ENCODE measurements around the gene NSG1. TPM values are rescaled to one million over a fixed set of nuclear protein-coding genes. Genes with fewer than 3 reads are reported as not detected.

NSG1 gene
- total RNA-seq, 2 donors from 2014 or later: 14.4 to 19.6 TPM

GRCh38 chr4:4377732-4378460, 9.0 kb upstream of the NSG1 start:
- Histone ChIP-seq H3K36me3 (no peaks in the 10 kb centered on the region), H3K27me3 (no peaks in the 10 kb centered on the region), H3K27ac (no peak overlapping the region), H3K4me3 (no peak overlapping the region), H3K9me3 (peaks cover 0 to 6% of the 10 kb centered on the region in 2 donors), H3K4me1 (peaks cover 0 to 2% of the 10 kb centered on the region in 2 donors)
- DNase-seq (ENCODE audit: low spot score): no peak
- no peak for TF ChIP-seq CTCF (IDR thresholded peaks at IDR 0.05)

GRCh38 chr4:4379540-4380087, 7.3 kb upstream of the NSG1 start:
- Histone ChIP-seq H3K4me1 (peaks cover 0 to 4% of the 10 kb centered on the region in 2 donors), H3K4me3 (no peak overlapping the region), H3K9me3 (peaks cover 0 to 1% of the 10 kb centered on the region in 2 donors), H3K27ac (no peak overlapping the region), H3K36me3 (no peaks in the 10 kb centered on the region), H3K27me3 (no peaks in the 10 kb centered on the region)
- TF ChIP-seq CTCF (IDR thresholded peaks at IDR 0.05): no peak
- no peak for DNase-seq (ENCODE audit: low spot score)

- no peak for DNase-seq (ENCODE audit: low spot score)
- Histone ChIP-seq H3K27me3 (peaks cover 0 to 5% of the 10 kb centered on the region in 2 donors), H3K27ac (peak overlapping the region in 1 of 2 donors; percentile 1), H3K36me3 (no peaks in the 10 kb centered on the region), H3K9me3 (no peaks in the 10 kb centered on the region), H3K4me1 (peaks cover 0 to 26% of the 10 kb centered on the region in 2 donors), H3K4me3 (no peak overlapping the region)
- no peak for TF ChIP-seq CTCF (IDR thresholded peaks at IDR 0.05)
Observed at GRCh38 chr4:4383085-4383484, 3.8 kb upstream of the NSG1 start.

- no peak overlapping the region for H3K4me3 ChIP-seq
- H3K36me3 ChIP-seq: no peaks in the 10 kb centered on the region
- DNase-seq (ENCODE audit: low spot score): no peak
- TF ChIP-seq CTCF (IDR thresholded peaks at IDR 0.05): no peak
- H3K4me1 ChIP-seq: peaks cover 0 to 33% of the 10 kb centered on the region in 2 donors
- H3K27me3 ChIP-seq: peaks cover 0 to 5% of the 10 kb centered on the region in 2 donors
- no peaks in the 10 kb centered on the region for H3K9me3 ChIP-seq
- no peak overlapping the region for H3K27ac ChIP-seq
Observed at GRCh38 chr4:4384837-4385236, 2.1 kb upstream of the NSG1 start.

GRCh38 chr4:4385729-4386295, 1.1 kb upstream of the NSG1 start:
- Histone ChIP-seq H3K9me3 (no peaks in the 10 kb centered on the region), H3K36me3 (no peaks in the 10 kb centered on the region), H3K27me3 (peaks cover 0 to 5% of the 10 kb centered on the region in 2 donors), H3K4me1 (peaks cover 0 to 33% of the 10 kb centered on the region in 2 donors), H3K27ac (no peak overlapping the region), H3K4me3 (peak overlapping the region; percentile 20 to 61)
- no peak for TF ChIP-seq CTCF (IDR thresholded peaks at IDR 0.05)
- no peak for DNase-seq (ENCODE audit: low spot score)

All from right atrium auricular region (tissue), 2 donors.